Liver (tissue), 3 donors: ENCODE data around the gene AKAP5.

Experiments
- FOXA2 ChIP-seq: IDR thresholded peaks from 2 replicates; pipeline ENCODE4 v1.6.1; 2016; ENCODE audit warnings: antibody characterized with exemption
- JUND ChIP-seq, 2 donors: IDR thresholded peaks; 2 replicates each; pipeline ENCODE4 v1.6.1; 2016; ENCODE audit warnings: antibody characterized with exemption in 2 of 2
- RAD21 ChIP-seq, 2 donors: IDR thresholded peaks; 2 replicates each; pipeline ENCODE4 v1.6.1; 2016; ENCODE audit warnings: antibody characterized with exemption in 2 of 2, mild to moderate bottlenecking in 2 of 2
- REST ChIP-seq: IDR thresholded peaks from 2 replicates; pipeline ENCODE4 v1.6.1; 2016; ENCODE audit warnings: antibody characterized with exemption, mild to moderate bottlenecking
- SP1 ChIP-seq: IDR thresholded peaks from 2 replicates; pipeline ENCODE4 v1.6.1; 2018; ENCODE audit warnings: antibody characterized with exemption, mild to moderate bottlenecking
- TAF1 ChIP-seq: conservative IDR thresholded peaks from 2 replicates; pipeline ENCODE4 v1.6.1; 2016; ENCODE audit warnings: antibody characterized with exemption, mild to moderate bottlenecking
- ZBTB33 ChIP-seq: IDR thresholded peaks from 2 replicates; pipeline ENCODE4 v1.6.1; 2016; ENCODE audit warnings: antibody characterized with exemption
- TF ChIP-seq, protein P1 (sequence below): fragments of 150-350 bp; IDR thresholded peaks from 2 replicates; pipeline ENCODE4 v1.5.1; 2017; ENCODE audit warnings: improper control_type of control experiment, low read depth, low read length; ENCODE audit not compliant: missing input control
- TF ChIP-seq, protein P2 (sequence below): IDR thresholded peaks from 2 replicates; pipeline ENCODE4 v1.6.1; 2016; ENCODE audit warnings: antibody characterized with exemption
- TF ChIP-seq, protein P3 (sequence below): IDR thresholded peaks from 2 replicates; pipeline ENCODE4 v1.6.1; 2016; ENCODE audit warnings: antibody characterized with exemption
- donor health status: healthy.
- donor health status: healthy.

DNA sequence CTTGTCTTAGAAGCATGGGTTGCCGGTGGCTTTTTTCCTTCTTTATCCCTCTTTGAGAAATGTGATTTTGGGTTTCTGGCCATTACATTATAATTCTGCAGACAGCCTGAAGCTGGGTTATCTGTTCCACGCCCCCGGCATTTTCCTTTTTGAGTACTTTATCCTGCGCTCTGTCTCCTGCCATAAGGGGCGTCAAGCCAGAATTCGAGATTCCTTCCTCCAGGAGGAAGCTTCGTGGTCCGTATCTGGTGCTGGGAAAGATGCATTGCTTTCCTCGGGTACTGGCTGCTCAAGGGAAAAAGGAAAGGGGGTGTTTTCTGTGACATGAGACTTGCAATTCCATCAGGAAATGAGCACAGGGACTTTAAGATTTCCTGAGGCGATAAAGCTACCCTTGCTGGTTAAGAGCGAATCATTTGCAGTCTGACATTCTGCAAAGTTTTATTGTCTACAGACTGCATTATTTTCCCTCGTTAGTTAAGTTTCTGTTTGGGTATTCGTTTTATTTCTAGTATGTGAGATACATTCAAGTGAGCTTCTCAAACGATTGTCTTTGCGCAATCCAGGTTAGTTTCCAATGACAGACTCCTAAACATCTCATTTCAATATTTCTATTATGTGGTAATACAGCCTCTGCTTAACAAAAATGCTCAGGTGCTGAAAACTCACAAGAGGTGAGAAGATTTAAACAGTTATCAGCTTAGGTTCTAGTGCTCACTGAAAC lies 694 bp downstream of the AKAP5 start:
- peak in 1 of 2 donors; percentile 9 for TF ChIP-seq RAD21 (IDR thresholded peaks at IDR 0.05)
- TF ChIP-seq, protein P1, sequence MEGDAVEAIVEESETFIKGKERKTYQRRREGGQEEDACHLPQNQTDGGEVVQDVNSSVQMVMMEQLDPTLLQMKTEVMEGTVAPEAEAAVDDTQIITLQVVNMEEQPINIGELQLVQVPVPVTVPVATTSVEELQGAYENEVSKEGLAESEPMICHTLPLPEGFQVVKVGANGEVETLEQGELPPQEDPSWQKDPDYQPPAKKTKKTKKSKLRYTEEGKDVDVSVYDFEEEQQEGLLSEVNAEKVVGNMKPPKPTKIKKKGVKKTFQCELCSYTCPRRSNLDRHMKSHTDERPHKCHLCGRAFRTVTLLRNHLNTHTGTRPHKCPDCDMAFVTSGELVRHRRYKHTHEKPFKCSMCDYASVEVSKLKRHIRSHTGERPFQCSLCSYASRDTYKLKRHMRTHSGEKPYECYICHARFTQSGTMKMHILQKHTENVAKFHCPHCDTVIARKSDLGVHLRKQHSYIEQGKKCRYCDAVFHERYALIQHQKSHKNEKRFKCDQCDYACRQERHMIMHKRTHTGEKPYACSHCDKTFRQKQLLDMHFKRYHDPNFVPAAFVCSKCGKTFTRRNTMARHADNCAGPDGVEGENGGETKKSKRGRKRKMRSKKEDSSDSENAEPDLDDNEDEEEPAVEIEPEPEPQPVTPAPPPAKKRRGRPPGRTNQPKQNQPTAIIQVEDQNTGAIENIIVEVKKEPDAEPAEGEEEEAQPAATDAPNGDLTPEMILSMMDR, result no peak
- no peak for TF ChIP-seq FOXA2
- TF ChIP-seq REST, result no peak
- TF ChIP-seq, protein P2, sequence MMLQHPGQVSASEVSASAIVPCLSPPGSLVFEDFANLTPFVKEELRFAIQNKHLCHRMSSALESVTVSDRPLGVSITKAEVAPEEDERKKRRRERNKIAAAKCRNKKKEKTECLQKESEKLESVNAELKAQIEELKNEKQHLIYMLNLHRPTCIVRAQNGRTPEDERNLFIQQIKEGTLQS, result no peak
- TF ChIP-seq, protein P3, sequence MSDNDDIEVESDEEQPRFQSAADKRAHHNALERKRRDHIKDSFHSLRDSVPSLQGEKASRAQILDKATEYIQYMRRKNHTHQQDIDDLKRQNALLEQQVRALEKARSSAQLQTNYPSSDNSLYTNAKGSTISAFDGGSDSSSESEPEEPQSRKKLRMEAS, result no peak
- TF ChIP-seq ZBTB33, result no peak
- no peak for TF ChIP-seq TAF1
- no peak for TF ChIP-seq JUND (IDR thresholded peaks at IDR 0.05)
- TF ChIP-seq SP1, result no peak
